Heart right ventricle (tissue), 16 donors: ENCODE results near the gene TRNAU1AP. TPM values are rescaled to one million over a fixed set of nuclear protein-coding genes. Genes with fewer than 3 reads are reported as not detected.
"Not testable (repeated sequence)": the region's sequence is repeated elsewhere in the genome, so short reads cannot be mapped to it uniquely, and the experiment has no call there.

ENCODE experiments used
- ATAC-seq, 8 donors: fragments of 200-7000 bp; cut with Tn5 transposase; one replicate each; pipeline ENCODE4 v1.9.1; 2020; ENCODE audit warnings: mild to moderate bottlenecking in 8 of 8, moderate library complexity in 8 of 8, moderate number of reproducible peaks in 1 of 8
- DNase-seq, 2 donors: peaks; one replicate each; pipeline ENCODE4 v3.0.0-alpha.2; 2020
- H3K27ac ChIP-seq, 10 donors: fragments of 200-600 bp; sonication (generic) in 2 of 10; one replicate each; pipeline versions ENCODE4 v1.5.0 to v1.8.0; 2020 to 2022; ENCODE audit warnings: mild to moderate bottlenecking in 3 of 10
- H3K27me3 ChIP-seq, 7 donors: fragments of 200-600 bp; one replicate each; pipeline ENCODE4 v1.8.0; 2021 to 2022; ENCODE audit warnings: mild to moderate bottlenecking in 2 of 7
- H3K36me3 ChIP-seq, 9 donors: fragments of 200-600 bp; sonication (generic) in 1 of 9; one replicate each; pipeline versions ENCODE4 v1.5.0 to v1.8.0; 2020 to 2022; ENCODE audit warnings: mild to moderate bottlenecking in 2 of 9
- H3K4me1 ChIP-seq, 9 donors: fragments of 200-600 bp; sonication (generic) in 1 of 9; one replicate each; pipeline versions ENCODE4 v1.5.0 to v1.8.0; 2020 to 2022; ENCODE audit warnings: mild to moderate bottlenecking in 4 of 9
- H3K4me3 ChIP-seq, 10 donors: fragments of 200-600 bp; sonication (generic) in 2 of 10; one replicate each; pipeline versions ENCODE4 v1.5.0 to v1.8.0; 2020 to 2022; ENCODE audit warnings: mild to moderate bottlenecking in 7 of 10, moderate library complexity in 2 of 10
- H3K9me3 ChIP-seq, 11 donors: fragments of 200-600 bp in 10 of 11; sonication (generic) in 2 of 11; one replicate each; pipeline versions ENCODE4 v1.5.0 to v1.8.0; 2013 to 2022; ENCODE audit warnings: mild to moderate bottlenecking in 2 of 11, control low read depth in 1 of 11, moderate library complexity in 1 of 11
- CTCF ChIP-seq, 9 donors: fragments of 200-600 bp; sonication (generic) in 2 of 9; IDR thresholded peaks; one replicate each; pipeline versions ENCODE4 v1.5.0 to v1.8.0; 2021 to 2022; ENCODE audit warnings: antibody characterized with exemption in 9 of 9, mild to moderate bottlenecking in 5 of 9, moderate library complexity in 1 of 9
- WGBS, 2 donors: extraction: QIAGEN DNeasy Blood & Tissue Kit; methylation state at CpG; one replicate each; pipeline ENCODE4 v1.1.7; 2013; ENCODE audit warnings: inconsistent platforms in 1 of 2; 5-methylcytosine and 5-hydroxymethylcytosine counted together
- intact Hi-C, 10 donors: fragments of 100-400 bp; cut with DNase I; formaldehyde crosslinking; loops; one replicate each; pipeline versions ENCODE4 v1.11.1 to v1.14.2; 2022
- polyA plus RNA-seq, 2 donors: library from polyadenylated mRNA; stranded (reverse); fragments of 200-250 nt; gene quantifications; one replicate each; pipeline ENCODE4 v1.2.3, GENCODE V29; 2013
- total RNA-seq, 10 donors: library from RNA; stranded (reverse); fragmentation: NEBNext Ultra II Directional in 3 of 10; extraction: Animal tissue kit (Norgen Biotek cat#: 25700) in 3 of 10; gene quantifications; one replicate each; pipeline versions ENCODE4 v1.2.1 to v1.2.4, GENCODE V29; 2021 to 2023
- donor health status: Arrhythmogenic right ventricular cardiomyopathy.
- donor health status: ischemic (EF 13 %, LVEDD 7.1; RV severe dilation, severe dysfunction).
- donor health status: healthy with polysubstance abuse.
- donor health status: DM: no; HTN: yes; CAD: no.
- donor health status: DM: no; HTN: no; CAD: no.
- donor health status: ischemic (EF 25% LVEDD 6.9; RV normal size, moderate dysfunction).
- donor health status: ischemic (EF 25% LVEDD 5.7; RV mildly dilated, moderate dysfunction).
- donor health status: healthy.
- donor health status: DM: yes; HTN: yes; CAD: no.
- donor health status: Ischemic cardiomyopathy.
- donor health status: ischemic (EF 35%, LVEDD 5.7; RV mildly dilated, moderate dysfunction).
- donor health status: nonischemic (EF 11% LVEDD 7.7; RV severe dilation, severe dysfunction).
- donor health status: DM: yes; HTN: yes; CAD: no.
- donor health status: PGD.
- donor health status: ischemic (EF 29% LVEDD 5.4; RV normal size, mild dysfunction).
- donor health status: nonischemic (EF 23%, LVEDD 6.1; RV moderate dilation, normal function).

Gene TRNAU1AP
- total and polyA plus RNA-seq, 12 donors: 13.1 to 21.4 (median 16.5) TPM

GRCh38 chr1:28540651-28541050 is 12.2 kb upstream of the TRNAU1AP start:
- WGBS, 2 donors: 93% methylated on average over 7 of the region's 7 CpGs
- ATAC-seq (no peak), DNase-seq (no peak)
- TF ChIP-seq CTCF (IDR thresholded peaks at IDR 0.05): no peak
- Histone ChIP-seq H3K27ac (no peak overlapping the region), H3K4me1 (no peaks in the 10 kb centered on the region), H3K9me3 (no peaks in the 10 kb centered on the region), H3K27me3 (no peaks in the 10 kb centered on the region), H3K4me3 (no peak overlapping the region), H3K36me3 (peaks cover 0 to 37% (median 0%) of the 10 kb centered on the region in 9 donors)
- intact Hi-C loops: no loop called here

- H3K4me1 ChIP-seq, H3K4me3 ChIP-seq, H3K9me3 ChIP-seq, ATAC-seq, intact Hi-C loops, H3K27me3 ChIP-seq, DNase-seq, H3K27ac ChIP-seq: not testable (repeated sequence)
- 92 to 94% methylated on average over 8 of the region's 8 CpGs for WGBS, 2 donors
- peaks cover 0 to 29% (median 0%) of the 10 kb centered on the region in 9 donors for H3K36me3 ChIP-seq
Observed at GRCh38 chr1:28541414-28542015, 11.4 kb upstream of the TRNAU1AP start.

- Histone ChIP-seq H3K36me3 (no peaks in the 10 kb centered on the region), H3K27ac (no peak overlapping the region), H3K4me1 (no peaks in the 10 kb centered on the region), H3K4me3 (no peak overlapping the region), H3K9me3 (no peaks in the 10 kb centered on the region), H3K27me3 (no peaks in the 10 kb centered on the region)
- intact Hi-C loops: no loop called here
- DNase-seq (no peak), ATAC-seq (no peak)
- no peak for TF ChIP-seq CTCF (IDR thresholded peaks at IDR 0.05)
- WGBS, 2 donors: 93 to 100% methylated on average over 4 of the region's 4 CpGs
Observed at GRCh38 chr1:28545246-28545628, 7.6 kb upstream of the TRNAU1AP start.

- H3K27ac ChIP-seq: no peak overlapping the region
- H3K4me3 ChIP-seq: no peak overlapping the region
- 86 to 93% methylated on average over 3 of the region's 3 CpGs for WGBS, 2 donors
- intact Hi-C loops: no loop called here
- TF ChIP-seq CTCF (IDR thresholded peaks at IDR 0.05): no peak
- peaks cover 0 to 6% (median under 1%) of the 10 kb centered on the region in 9 donors for H3K4me1 ChIP-seq
- ATAC-seq (no peak), DNase-seq (no peak)
- no peaks in the 10 kb centered on the region for H3K36me3 ChIP-seq
- H3K27me3 ChIP-seq: no peaks in the 10 kb centered on the region
- no peaks in the 10 kb centered on the region for H3K9me3 ChIP-seq
Observed at GRCh38 chr1:28548318-28548717, 4.6 kb upstream of the TRNAU1AP start.

- DNase-seq: no peak
- no peak for ATAC-seq
- H3K27ac ChIP-seq: no peak overlapping the region
- WGBS, 2 donors: 85 to 86% methylated on average over 6 of the region's 6 CpGs
- peaks cover 0 to 25% (median 10%) of the 10 kb centered on the region in 9 donors for H3K4me1 ChIP-seq
- H3K4me3 ChIP-seq: no peak overlapping the region
- intact Hi-C loops: loop anchor here in 4 of 10 donors (5.0 to 10.0 kb wide), 3 partner anchors 34 to 53 kb away; partner anchors contain the start of gene RCC1 (in 1 of the 4)
- peaks cover 0 to 26% (median 3%) of the 10 kb centered on the region in 9 donors for H3K36me3 ChIP-seq
- no peaks in the 10 kb centered on the region for H3K27me3 ChIP-seq
- no peaks in the 10 kb centered on the region for H3K9me3 ChIP-seq
- no peak for TF ChIP-seq CTCF (IDR thresholded peaks at IDR 0.05)
Observed at GRCh38 chr1:28551381-28551780, 1.5 kb upstream of the TRNAU1AP start.
